Stimulated activated CD8-positive, alpha-beta memory T cell treated with anti-CD3 and anti-CD28 coated beads, Interleukin-7, amount 100 ng/mL, for 1 hour (primary cell): ENCODE measurements around the gene GOLIM4.
"Not testable (repeated sequence)": the region's sequence is repeated elsewhere in the genome, so short reads cannot be mapped to it uniquely, and the experiment has no call there.

Experiments used
- DNase-seq, 2 donors: peaks; one replicate each; pipeline ENCODE4 v3.0.0-alpha.2; 2020; ENCODE audit warnings: low read depth in 2 of 2

Gene GOLIM4

GRCh38 chr3:168073842-168074605 lies 21.7 kb downstream of the GOLIM4 start:
- DNase-seq, result no peak

- DNase-seq, result no peak
Observed at GRCh38 chr3:168072323-168072650, 23.4 kb downstream of the GOLIM4 start.

- no peak for DNase-seq
Observed at GRCh38 chr3:168071591-168072322, 24.0 kb downstream of the GOLIM4 start.

GRCh38 chr3:168070919-168071318 lies 24.8 kb downstream of the GOLIM4 start:
- DNase-seq, result no peak

- no peak for DNase-seq
Observed at GRCh38 chr3:168068346-168068745, 27.4 kb downstream of the GOLIM4 start.

- no peak for DNase-seq
Observed at GRCh38 chr3:168066882-168067281, 28.8 kb downstream of the GOLIM4 start.

GRCh38 chr3:168065569-168065968 lies 30.2 kb downstream of the GOLIM4 start:
- DNase-seq, result no peak

- no peak for DNase-seq
Observed at GRCh38 chr3:168063122-168063521, 32.6 kb downstream of the GOLIM4 start.

GRCh38 chr3:168062679-168063078 lies 33.0 kb downstream of the GOLIM4 start:
- DNase-seq, result no peak

GRCh38 chr3:168061332-168061996 lies 34.3 kb downstream of the GOLIM4 start:
- no peak for DNase-seq

GRCh38 chr3:168060317-168060716 lies 35.4 kb downstream of the GOLIM4 start:
- no peak for DNase-seq

GRCh38 chr3:168058481-168058880 lies 37.2 kb downstream of the GOLIM4 start:
- DNase-seq, result no peak

- not testable (repeated sequence) for DNase-seq
Observed at GRCh38 chr3:168056398-168057230, 39.1 kb downstream of the GOLIM4 start.

GRCh38 chr3:168054447-168054846 lies 41.3 kb downstream of the GOLIM4 start:
- no peak for DNase-seq

GRCh38 chr3:168053115-168053514 lies 42.6 kb downstream of the GOLIM4 start:
- DNase-seq, result no peak

- no peak for DNase-seq
Observed at GRCh38 chr3:168052515-168052914, 43.2 kb downstream of the GOLIM4 start.

GRCh38 chr3:168051531-168052471 lies 43.9 kb downstream of the GOLIM4 start:
- DNase-seq, result no peak

GRCh38 chr3:168051070-168051469 lies 44.7 kb downstream of the GOLIM4 start:
- no peak for DNase-seq

GRCh38 chr3:168049367-168049974 lies 46.3 kb downstream of the GOLIM4 start:
- DNase-seq, result no peak
